ENCODE results near the gene OR52I1. TPM values are rescaled to one million over a fixed set of nuclear protein-coding genes. Genes with fewer than 3 reads are reported as not detected.

The OR52I1 gene
- total RNA-seq, 1 experiment from 2014 or later: not detected

DNA sequence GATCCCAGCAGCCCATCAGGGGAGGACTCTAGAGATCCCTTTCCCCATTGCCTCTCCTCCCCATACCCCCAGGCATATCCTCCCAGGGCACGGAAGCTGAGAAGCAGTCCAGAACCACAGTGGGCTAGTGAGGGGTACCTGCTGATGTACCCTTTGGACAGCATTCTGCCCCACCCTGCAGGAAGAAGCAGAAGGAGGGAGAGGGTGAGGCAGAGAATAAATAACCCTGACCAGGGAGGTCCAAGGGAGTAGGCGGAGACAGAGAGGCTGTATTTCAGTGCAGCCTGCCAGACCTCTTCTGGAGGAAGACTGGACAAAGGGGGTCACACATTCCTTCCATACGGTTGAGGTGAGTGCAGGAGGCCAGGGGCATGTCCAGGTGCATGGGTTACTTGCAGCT lies 49.8 kb downstream of the OR52I1 start, which contains the start of gene OR51E1:
Gene OR51E1, plus strand, starts transcription at position 301 of the 400 bp plus-strand sequence. CDS start 8,545 bp downstream, outside the sequence.
- Histone ChIP-seq H2AFZ (ENCODE audit: low read length) (no peak within 1 kb of the TSS), H3K79me2 (ENCODE audit: low read length) (no peaks in the 10 kb centered on the region), H3K27ac (ENCODE audit: low read length) (no peak within 1 kb of the TSS), H3K9me2 (replicated peaks; ENCODE audit: insufficient read depth, low read length) (no peaks in the 10 kb centered on the region), H3K27me3 (ENCODE audit: low read length) (no peaks in the 10 kb centered on the region), H3K9ac (ENCODE audit: low read length) (no peak within 1 kb of the TSS), H3K36me3 (ENCODE audit: insufficient read depth, low read length) (no peaks in the 10 kb centered on the region), H3K9me3 (ENCODE audit: low read length) (no peaks in the 10 kb centered on the region), H3K4me3 (ENCODE audit: low read length) (no peak within 1 kb of the TSS), H3K4me1 (ENCODE audit: low read length) (no peaks in the 10 kb centered on the region), H4K20me1 (ENCODE audit: insufficient read depth, low read depth, low read length) (no peaks in the 10 kb centered on the region), H3K4me2 (ENCODE audit: low read depth, low read length, poor library complexity, severe bottlenecking) (no peak within 1 kb of the TSS)
- no peak for DNase-seq

DNA sequence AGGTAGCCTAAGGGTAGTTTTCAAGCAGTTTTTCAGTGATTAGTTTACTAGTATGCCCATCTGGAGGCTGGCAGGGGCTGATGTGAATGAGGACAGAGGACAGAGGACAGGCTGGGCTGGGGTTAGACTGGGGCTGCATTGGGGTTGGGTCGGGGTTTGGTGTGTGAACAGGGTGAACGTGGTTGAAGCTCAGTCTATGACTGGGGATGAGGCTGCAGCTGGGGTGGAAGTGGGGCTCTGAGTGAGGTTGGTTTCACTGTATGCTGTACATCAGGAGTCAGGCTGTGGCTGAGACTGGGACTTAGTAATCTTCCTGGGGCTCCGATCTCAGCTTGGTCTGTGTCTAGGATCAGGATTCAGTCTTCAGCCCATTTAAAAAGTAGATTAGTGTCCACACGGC lies 50.4 kb downstream of the OR52I1 start:
- Histone ChIP-seq H3K36me3 (ENCODE audit: insufficient read depth, low read length) (no peaks in the 10 kb centered on the region), H3K4me3 (ENCODE audit: low read length) (no peak overlapping the region), H3K27me3 (ENCODE audit: low read length) (no peaks in the 10 kb centered on the region), H3K9me2 (replicated peaks; ENCODE audit: insufficient read depth, low read length) (no peaks in the 10 kb centered on the region), H3K27ac (ENCODE audit: low read length) (no peak overlapping the region), H4K20me1 (ENCODE audit: insufficient read depth, low read depth, low read length) (no peaks in the 10 kb centered on the region), H2AFZ (ENCODE audit: low read length) (no peak overlapping the region), H3K4me1 (ENCODE audit: low read length) (no peaks in the 10 kb centered on the region), H3K79me2 (ENCODE audit: low read length) (no peaks in the 10 kb centered on the region), H3K9me3 (ENCODE audit: low read length) (no peaks in the 10 kb centered on the region), H3K9ac (ENCODE audit: low read length) (no peak overlapping the region), H3K4me2 (ENCODE audit: low read depth, low read length, poor library complexity, severe bottlenecking) (no peak overlapping the region)
- DNase-seq: no peak

Other genes with a start within 250 kb of the OR52I1 start
- not detected in 2 replicates for gene OR52B4, start 225.7 kb upstream of the OR52I1 start, total RNA-seq (2014; rRNA removed; shearing (Covaris generic); ENCODE audit: low replicate concordance)
- 15.1 and 24.7 TPM in 2 replicates for gene TRIM21, start 200.3 kb upstream of the OR52I1 start, total RNA-seq (2014; rRNA removed; shearing (Covaris generic); ENCODE audit: low replicate concordance)
- gene OR52K2, start 144.7 kb upstream of the OR52I1 start, total RNA-seq (2014; rRNA removed; shearing (Covaris generic); ENCODE audit: low replicate concordance): not detected in 2 replicates
- not detected in 2 replicates for gene OR52K1, start 111.4 kb upstream of the OR52I1 start, total RNA-seq (2014; rRNA removed; shearing (Covaris generic); ENCODE audit: low replicate concordance)
- not detected in 2 replicates for gene OR52M1, start 48.8 kb upstream of the OR52I1 start, total RNA-seq (2014; rRNA removed; shearing (Covaris generic); ENCODE audit: low replicate concordance)
- gene OR52I2, start 12.3 kb upstream of the OR52I1 start, total RNA-seq (2014; rRNA removed; shearing (Covaris generic); ENCODE audit: low replicate concordance): not detected in 2 replicates
- 17.5 and 21.1 TPM in 2 replicates for gene TRIM68, start 14.2 kb downstream of the OR52I1 start, total RNA-seq (2014; rRNA removed; shearing (Covaris generic); ENCODE audit: low replicate concordance)
- gene OR51D1, start 43.4 kb downstream of the OR52I1 start, total RNA-seq (2014; rRNA removed; shearing (Covaris generic); ENCODE audit: low replicate concordance): not detected in 2 replicates
- gene OR51E1, start 49.9 kb downstream of the OR52I1 start, total RNA-seq (2014; rRNA removed; shearing (Covaris generic); ENCODE audit: low replicate concordance): not detected in 2 replicates
- not detected in 2 replicates for gene OR51E2, start 103.8 kb downstream of the OR52I1 start, total RNA-seq (2014; rRNA removed; shearing (Covaris generic); ENCODE audit: low replicate concordance)
- not detected in 2 replicates for gene MMP26, start 110.7 kb downstream of the OR52I1 start, total RNA-seq (2014; rRNA removed; shearing (Covaris generic); ENCODE audit: low replicate concordance)
- not detected in 2 replicates for gene OR51F1, start 175.9 kb downstream of the OR52I1 start, total RNA-seq (2014; rRNA removed; shearing (Covaris generic); ENCODE audit: low replicate concordance)
- gene OR52R1, start 210.3 kb downstream of the OR52I1 start, total RNA-seq (2014; rRNA removed; shearing (Covaris generic); ENCODE audit: low replicate concordance): not detected in 2 replicates
- not detected in 2 replicates for gene OR51F2, start 227.3 kb downstream of the OR52I1 start, total RNA-seq (2014; rRNA removed; shearing (Covaris generic); ENCODE audit: low replicate concordance)

Data from Karpas-422 (cell line).